M059J (cell line): ENCODE data around the gene VLDLR. TPM values are rescaled to one million over a fixed set of nuclear protein-coding genes. Genes with fewer than 3 reads are reported as not detected.
A peak's percentile ranks its signal among the peaks of the same experiment; 100 is the strongest.
"Not testable (repeated sequence)": the region's sequence is repeated elsewhere in the genome, so short reads cannot be mapped to it uniquely, and the experiment has no call there.

Source experiments
- DNase-seq: peaks from one replicate; pipeline ENCODE4 v3.0.0-alpha.2; 2012; ENCODE audit warnings: low read depth
- total RNA-seq: library from RNA; depleted of rRNA; stranded (reverse); fragments of >200 nt; shearing (Covaris generic); gene quantifications from 2 replicates; pipeline ENCODE4 v1.2.3, GENCODE V29; 2014

The VLDLR gene
- total RNA-seq, 1 experiment from 2014 or later, result 16.1 TPM

DNA sequence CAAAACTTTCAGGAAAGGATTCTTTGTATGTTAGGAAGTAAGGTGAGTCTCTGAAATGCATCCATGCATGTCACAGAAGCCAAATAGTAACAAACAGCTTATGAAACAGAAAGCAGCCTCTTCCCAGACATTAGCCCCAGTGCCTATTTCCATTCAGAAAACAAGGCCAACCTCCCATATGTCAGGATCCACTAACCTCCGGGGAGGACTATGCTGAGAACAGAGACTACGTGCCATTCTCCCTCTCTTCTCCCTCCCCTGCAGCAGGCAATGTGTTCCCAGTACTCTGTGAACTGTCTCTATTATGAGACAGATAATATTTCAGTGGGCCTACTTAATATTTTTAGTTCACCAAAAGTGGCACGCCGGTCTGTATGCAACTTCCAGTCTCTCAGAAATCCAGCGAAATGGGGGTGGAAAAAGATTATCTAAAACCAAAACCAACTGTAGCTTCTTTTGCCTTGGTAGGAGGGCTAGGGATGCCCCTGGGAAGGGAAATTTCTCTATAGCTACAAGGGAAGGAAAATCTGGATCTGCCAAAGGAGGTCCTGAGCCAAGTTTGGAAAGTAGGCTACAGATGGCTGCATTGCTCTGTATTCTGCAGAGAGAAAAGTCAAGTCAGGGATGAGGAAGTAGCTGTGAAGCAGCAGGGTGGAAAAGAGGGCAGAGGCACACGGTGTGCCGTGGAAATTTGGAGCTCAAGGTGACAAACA is 42.0 kb downstream of the VLDLR start:
- DNase-seq, result no peak

DNA sequence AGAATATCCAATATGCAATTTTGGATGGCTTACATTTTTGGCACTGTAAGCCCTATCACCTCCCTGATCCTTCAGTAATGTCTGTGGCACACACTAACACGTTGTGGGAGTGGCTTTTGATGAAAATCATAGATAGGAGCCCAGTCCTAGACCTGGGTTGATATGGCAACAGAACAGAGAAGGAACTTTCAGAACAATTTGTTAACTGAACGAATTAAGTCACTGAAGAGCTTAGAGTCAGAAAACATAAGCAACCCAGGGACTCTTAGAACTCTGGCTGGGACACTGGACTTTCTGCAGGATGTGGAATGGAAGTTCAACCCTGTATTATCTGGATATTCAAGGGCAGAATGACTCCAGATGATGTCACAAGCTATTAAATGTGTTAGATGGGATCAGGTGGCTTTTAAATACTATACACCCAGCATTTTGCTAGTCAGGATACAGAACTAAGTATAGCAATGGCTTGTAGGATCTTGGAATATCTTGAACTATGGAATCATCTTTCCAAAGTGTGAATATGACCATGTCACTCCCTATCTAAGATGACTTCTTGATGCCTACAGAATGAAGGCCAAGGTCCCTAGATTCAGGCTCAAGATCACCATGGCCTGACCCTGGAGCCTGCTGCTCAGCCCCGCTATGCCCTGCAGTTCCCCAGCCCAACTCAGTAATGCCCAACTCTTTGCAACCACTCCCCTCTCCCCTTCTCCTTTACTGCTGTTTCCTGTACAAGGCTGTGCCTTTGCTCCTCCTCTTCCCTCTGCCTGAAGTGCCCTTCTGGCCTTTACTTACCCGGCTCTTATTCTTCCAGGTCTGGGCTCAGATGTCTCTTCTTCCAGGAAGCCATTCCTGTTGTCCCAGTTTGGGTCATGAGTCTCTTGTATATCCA is 42.8 kb downstream of the VLDLR start:
- no peak for DNase-seq

DNA sequence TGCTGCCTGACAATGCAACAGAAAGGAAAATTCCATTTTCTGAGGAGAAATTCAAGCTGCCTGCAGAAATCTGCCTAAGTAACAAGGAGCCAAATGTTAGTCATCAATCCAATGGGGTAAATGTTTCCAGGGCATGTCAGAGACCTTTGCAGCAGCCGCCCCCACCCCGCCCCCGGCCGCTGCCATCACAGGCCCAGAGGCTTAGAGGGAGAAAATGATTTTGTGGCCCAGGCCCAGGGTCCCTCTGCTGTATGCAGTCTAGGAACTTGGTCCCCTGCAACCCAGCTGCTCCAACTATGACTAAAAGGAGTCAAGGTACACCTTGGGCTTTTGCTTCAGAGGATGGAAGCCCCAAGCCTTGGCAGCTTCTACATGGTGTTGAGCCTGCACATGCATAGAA is 45.0 kb downstream of the VLDLR start:
- DNase-seq, result no peak

DNA sequence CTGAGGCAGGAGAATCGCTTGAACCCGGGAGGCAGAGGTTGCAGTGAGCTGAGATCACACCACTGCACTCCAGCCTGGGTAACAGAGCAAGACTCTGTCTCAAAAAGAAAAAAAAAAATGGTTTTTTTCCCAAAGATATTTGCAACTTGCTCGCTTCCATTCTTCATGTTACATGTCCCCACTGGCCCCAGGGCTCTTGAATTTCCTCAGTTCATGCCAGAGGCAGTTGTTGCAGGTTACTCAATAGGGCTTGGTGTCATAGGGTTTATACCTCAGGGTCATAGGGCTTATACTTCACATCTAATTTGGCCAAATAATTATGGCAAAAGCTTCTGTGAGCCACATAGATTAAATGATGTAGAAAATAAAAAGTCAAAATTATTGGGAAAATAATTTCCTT is 51.6 kb downstream of the VLDLR start:
- DNase-seq, result no peak

DNA sequence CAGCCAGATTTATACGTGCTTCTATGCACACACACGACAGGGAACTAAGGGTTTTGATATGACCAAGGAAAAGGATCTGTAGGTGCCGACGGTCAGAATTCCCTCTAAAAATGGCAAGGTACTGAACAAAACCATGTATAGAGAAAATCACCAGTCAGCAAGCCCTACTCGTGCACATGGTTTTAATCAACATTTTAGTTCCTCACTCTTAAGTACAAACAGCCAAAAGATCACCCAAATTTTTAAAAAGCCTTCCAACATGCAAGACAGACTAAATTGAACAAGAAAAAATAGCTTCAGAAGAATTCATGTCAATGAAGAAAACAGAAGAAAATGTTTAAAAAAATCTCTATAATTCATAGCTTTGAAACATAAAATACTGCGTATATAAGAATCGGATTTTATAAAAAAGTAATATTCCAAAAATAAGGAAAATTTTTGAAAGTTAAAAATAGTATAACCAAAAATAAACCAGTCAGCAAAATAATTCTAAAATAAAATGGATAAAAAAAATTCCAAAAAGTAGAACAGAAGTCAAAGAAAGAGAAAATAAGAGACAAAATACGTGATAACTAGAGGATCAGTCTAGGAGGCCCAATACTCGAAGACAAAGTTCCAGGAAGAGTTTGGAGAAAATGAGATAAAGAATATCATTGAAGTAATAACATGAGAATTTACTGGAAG is 52.7 kb downstream of the VLDLR start:
- DNase-seq, result no peak

DNA sequence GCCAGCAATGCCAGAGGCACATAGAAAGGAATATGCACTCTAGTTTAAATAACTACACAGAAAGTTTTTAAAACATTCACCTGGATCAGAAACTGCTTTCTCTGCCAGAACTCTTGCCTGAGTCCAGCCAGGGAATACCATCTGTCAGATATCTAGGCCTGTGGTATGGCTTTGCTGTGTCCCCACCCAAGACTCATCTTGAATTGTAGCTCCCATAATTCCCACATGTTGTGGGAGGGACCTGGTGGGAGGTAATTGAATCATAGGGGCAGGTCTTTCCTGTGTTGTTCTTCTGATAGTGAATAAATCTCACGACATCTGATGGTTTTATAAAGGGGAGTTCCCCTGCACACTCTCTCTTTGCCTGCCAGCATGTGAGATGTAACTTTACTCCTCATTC is 54.2 kb downstream of the VLDLR start:
- no peak for DNase-seq

DNA sequence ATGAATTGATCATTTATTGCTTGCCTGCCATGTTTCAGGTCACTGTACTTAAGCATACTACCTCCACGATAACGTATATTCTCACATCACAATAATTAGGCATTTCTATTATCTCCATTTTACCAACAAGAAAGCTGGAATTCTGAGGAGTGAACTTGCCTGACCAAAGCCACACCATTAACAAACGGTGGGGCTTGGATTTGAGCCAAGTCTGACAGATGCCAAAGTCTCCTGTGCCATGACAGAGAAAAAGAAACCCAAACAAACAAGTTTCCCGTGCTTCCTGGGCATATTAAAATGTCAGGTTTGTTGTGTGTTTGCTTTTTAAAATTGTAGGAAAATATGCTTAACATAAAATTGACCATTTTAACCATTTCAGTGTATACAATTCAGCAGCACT is 54.9 kb downstream of the VLDLR start:
- peak; percentile 18 for DNase-seq

DNA sequence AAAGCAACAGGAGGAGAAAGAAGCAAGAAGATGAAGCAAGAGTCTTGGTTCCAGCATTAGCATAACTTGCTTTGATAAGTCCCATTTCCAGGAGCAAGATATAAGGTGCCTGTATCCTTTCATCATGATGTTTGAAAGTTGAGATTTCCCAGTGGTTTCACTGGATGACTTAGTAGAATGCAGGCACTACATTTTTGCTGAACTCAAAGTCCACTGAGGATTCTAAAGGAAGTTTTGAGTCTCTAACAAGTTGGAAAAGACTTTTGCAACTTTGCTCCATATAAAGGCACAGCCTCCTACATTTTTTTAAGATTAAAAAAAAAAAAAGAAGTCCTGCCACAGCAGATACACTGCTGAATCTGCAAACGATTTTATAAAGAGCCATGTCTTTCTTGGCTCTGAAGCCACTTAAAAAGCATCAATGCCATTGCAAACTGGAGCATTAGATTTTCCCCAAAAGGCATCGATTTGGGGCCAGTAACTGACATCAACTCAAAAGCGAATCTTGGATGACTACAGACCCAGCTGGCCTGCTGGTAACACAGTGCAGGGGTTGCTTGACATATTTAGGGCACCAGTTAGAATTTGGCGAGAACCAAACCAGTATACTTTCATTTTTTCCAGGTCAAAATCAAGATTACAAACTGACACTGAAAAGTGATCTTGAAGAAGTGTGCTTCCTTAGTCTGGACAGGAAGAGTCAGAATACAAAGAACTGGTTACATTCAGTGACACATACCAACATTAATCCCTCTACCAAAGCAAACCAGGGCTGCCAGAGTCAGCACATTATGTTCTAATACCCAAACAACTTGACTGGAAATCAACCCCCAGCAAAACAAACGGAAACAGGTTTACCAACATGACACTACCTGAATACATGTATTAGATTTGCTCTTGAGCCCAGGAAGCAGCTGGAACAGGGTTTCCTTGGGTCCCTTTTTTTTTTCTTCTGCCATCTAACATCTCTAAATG is 56.6 kb downstream of the VLDLR start:
- no peak for DNase-seq

DNA sequence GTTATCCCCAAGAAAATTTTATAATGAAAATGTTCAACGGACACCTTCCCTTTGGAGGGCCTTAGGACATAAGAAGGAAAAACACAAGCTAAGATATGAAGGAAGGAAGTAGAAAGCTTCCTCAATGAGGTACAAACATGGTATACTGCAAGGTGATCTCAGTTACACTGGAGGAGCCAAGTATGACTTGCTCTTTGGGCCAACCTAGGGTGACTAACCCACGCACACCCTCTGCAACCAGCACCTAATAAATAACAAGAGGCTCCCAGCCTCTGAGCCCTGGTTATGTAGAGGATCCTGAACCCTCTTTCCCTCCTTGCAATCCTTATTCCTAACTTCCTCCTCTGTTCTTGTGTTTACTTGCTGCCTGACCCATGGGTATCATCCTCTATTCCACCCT is 57.4 kb downstream of the VLDLR start:
- DNase-seq, result no peak

DNA sequence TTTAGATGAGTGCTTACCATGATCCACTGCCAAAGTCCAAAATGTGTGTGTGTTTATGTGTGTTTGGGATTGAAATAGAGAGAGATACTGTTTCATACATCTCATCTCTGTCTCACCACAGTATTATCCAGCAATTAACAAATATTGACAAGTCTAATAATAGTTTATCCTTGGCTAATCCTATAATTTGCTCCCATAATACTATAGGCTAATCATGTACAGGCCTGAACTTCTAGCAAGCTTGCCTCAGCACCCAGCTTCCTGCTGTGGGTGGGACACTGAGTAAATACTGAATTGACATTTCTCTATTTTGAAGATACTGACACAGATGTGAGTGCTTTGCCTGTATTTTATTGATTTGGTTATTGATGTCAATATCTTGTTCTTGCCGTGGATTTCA is 60.4 kb downstream of the VLDLR start:
- DNase-seq, result no peak

DNA sequence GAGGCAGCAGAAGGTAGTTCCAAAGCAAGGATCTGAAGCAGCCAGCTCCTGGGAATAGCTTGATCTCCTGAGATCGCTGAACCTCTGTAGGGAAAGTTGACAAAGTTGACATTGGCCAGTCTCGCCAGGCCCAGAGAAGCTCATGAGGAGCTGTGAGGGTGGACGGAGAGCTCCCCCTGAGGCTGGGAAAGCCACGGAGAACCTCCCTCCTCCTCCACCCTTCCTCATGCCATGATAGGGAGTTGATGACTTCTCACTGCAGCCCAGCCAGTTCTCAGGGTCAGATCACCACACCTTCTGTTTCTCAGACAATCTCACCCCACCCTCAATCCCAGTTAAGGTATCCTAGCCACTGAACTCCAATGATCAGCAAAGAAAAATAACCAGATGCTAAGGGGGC is 65.3 kb downstream of the VLDLR start:
- DNase-seq, result no peak

DNA sequence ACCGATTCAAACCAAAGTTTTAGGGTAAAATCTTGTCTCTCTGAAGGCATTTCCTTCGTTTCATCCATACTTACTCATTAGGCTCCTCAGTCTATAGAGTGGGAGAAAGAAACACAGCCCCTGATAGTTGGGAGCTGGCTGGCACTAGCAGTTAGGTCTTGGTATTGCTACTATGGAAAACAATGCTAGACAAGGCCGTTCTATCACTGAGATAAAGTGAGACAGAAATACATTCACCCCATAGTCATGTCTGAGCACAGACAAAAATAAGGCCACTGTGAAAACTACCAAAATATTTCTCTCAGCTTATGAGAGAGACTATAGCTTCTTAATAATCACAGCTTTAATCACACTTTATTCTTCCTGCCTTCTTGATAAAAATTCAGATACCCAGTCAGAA is 67.0 kb downstream of the VLDLR start:
- no peak for DNase-seq

DNA sequence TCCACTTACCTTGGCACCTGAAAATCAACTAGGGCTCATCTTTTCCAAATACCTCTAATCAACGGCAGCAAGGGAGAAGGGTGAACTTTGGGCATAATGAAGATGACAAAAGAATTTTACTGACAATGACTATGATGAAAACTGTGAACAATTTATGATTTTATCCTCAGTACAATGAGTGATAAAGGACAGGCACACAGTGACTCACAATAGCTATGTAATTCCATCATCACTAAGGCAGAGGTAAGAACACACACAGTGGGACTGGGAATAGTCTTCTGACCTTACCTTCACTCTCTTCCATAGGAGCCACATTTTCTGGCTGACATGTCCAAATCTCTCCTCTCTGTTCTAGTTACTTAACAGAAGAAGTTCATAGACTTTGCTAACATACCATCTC is 69.6 kb downstream of the VLDLR start:
- no peak for DNase-seq

DNA sequence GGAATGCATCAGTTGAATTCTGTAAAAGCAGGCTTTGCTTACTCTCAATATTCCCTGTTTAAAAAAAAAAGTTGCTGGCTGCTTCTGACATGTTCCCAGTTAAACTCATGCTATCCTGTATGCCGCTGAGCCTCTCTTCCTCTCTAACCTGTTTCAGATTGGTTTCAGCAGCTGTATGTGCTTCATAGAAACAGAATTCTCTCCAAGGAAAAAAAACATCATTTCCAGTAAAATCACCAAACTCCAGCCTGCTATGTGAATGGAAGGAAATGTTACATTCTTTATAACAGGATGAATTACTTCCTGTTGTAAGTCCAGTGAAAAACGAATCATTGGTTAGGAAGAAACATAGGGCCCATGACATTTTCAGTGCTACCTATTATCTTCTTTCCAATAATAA is 70.0 kb downstream of the VLDLR start:
- no peak for DNase-seq

DNA sequence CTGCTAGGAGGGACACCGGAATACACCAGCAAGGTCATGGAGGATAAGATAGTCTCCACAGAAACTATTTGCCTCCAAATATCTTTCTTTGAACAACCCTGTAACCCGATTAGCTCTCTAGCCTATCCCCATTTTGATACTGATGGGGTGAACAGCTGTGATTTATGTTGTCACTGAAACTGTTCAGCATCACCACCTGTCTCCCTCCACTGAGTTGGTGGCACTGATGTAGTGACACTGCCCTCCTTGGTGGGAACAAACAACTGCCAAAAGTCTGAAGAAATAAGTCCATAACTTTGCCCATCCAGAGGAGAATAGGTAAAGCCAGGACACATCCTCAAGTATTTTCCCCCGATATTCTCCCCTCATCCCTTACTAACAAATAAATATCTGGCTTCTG is 71.5 kb downstream of the VLDLR start:
- no peak for DNase-seq

DNA sequence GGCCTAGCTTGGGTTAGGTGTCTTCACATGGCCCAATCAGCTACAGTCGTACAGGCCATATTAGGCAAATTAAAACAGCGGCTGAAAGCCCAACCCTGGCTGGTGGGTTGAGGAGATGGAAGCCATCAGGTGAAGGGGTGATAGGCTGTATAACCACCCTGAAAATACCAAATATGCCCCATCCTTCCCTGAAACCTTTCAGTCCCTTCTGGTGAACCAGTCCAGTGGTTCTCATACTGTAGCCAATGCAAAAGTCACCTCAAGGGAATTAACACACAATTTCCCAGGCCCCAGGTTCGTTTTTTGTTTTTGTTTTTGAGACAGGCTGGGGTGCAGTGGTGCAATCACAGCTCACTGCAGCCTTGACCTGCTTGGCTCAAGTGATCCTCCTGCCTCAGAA is 75.9 kb downstream of the VLDLR start:
- DNase-seq, result no peak

DNA sequence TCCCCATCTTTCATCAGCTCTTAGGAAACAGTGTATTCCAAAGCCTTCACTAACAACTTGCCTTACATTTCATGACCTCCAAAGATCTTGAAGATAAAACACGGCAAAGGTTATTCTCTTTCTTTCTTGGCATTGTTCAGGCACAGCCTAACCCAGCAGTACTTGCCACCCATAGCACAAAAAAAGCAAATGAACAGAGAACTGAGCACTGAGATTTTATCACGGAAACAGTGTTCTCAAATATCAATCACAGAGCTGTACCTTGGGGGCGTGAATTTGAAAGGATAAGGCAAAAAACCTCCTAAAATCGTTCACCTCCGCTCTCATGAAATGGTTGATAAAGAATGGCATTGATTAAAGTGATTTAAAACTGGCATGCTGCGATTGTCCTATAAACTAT is 78.8 kb downstream of the VLDLR start:
- DNase-seq, result no peak

DNA sequence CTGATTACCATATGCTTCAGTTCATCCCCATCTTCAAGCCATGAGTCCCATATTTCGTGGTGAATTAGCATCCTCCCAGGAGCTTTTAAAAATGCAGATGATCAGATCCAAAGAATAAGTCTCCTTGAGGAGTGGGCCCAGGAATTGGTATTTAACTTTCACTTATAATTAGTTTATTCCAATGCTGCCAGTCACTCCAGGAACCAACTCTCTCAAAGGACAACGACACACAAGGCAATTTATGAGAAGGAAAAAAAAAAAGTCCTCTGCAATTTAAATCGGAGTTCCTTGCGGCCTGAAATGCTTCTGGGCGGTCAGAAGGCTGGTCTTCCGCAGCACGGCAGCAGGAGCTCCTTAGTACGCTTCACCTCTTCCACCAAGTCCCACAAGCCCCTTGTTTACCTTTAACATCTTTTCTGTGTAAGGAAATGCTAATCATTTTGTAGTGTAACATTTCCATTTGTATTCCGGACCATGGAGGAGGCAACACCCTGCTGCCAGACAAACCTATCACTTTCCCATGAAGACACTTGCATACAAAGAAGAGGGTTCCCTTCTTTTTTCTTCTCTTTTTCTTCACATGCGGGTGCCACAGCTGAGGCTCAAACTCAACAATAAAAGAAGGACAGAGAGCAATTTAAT is 79.4 kb downstream of the VLDLR start:
- DNase-seq, result no peak

DNA sequence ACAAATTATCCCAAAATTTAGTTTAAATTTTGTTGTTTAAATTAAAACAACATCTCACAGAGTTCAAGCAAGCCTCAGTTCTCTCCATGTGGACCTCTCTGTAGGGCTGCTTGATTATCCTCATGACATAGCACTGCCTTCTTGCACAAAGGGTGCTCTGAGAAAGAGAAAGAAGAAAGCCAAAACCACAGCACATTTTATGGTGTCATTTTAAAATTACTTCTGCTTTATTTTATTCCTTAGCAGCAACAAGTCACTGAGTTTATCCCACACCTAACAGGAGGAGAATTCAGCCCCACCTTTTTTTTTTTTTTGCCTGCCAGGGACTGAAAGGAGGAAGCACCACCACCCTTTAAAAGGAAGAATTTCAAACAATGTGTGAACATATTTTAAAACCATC is 82.9 kb downstream of the VLDLR start:
- no peak for DNase-seq

DNA sequence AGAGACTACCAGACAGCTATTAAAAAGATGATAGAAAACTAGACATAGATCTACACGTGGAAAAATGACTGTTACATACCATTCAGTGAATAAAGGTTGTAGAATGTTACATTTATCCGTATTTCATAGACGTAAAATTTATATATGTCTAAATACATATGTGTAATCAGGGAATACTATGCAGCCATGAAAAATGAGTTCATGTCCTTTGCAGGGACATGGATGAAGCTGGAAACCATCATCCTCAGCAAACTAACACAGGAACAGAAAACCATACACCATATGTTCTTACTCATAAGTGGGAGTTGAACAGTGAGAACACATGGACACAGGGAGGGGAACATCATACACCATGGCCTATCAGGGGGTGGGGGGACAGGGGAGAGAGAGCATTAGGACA is 85.7 kb downstream of the VLDLR start:
- DNase-seq, result not testable (repeated sequence)
